ENCODE results near the gene PHOSPHO1.
A peak's percentile ranks its signal among the peaks of the same experiment; 100 is the strongest.

PHOSPHO1 gene

GRCh38 chr17:49241692-49242397, 11.3 kb upstream of the PHOSPHO1 start:
- Histone ChIP-seq H3K4me1 (ENCODE audit: control insufficient read depth, low read depth, low read length) (peaks cover 4% of the 10 kb centered on the region), H3K27me3 (ENCODE audit: control insufficient read depth, insufficient read depth, low read length) (no peaks in the 10 kb centered on the region), H3K9me3 (ENCODE audit: control insufficient read depth, low read depth, low read length) (no peaks in the 10 kb centered on the region), H3K4me3 (ENCODE audit: low read length) (no peak overlapping the region), H3K36me3 (ENCODE audit: control insufficient read depth, low read depth, low read length) (no peaks in the 10 kb centered on the region), H3K27ac (ENCODE audit: low read length) (no peak overlapping the region), H3K9ac (ENCODE audit: low read length) (no peak overlapping the region)

DNA sequence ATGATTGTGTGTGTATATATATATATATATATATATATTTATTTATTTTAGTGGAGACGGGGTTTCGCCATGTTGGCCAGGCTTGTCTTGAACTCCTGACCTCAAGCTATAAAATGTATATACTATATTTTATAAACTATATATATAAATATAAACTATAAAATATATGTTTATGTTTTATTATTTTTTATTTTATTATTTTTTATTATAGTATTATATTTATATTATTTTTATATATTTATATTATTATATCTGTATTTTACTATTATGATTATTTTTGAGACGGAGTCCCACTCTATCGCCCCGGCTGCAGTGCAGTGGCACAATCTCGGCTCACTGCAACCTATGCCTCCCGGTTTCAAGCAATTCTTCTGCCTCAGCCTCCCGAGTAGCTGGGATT, 10.5 kb upstream of the PHOSPHO1 start:
- Histone ChIP-seq H3K9ac (ENCODE audit: low read length) (no peak overlapping the region), H3K4me1 (ENCODE audit: control insufficient read depth, low read depth, low read length) (peaks cover 6% of the 10 kb centered on the region), H3K9me3 (ENCODE audit: control insufficient read depth, low read depth, low read length) (no peaks in the 10 kb centered on the region), H3K4me3 (ENCODE audit: low read length) (no peak overlapping the region), H3K27ac (ENCODE audit: low read length) (no peak overlapping the region), H3K27me3 (ENCODE audit: control insufficient read depth, insufficient read depth, low read length) (no peaks in the 10 kb centered on the region), H3K36me3 (ENCODE audit: control insufficient read depth, low read depth, low read length) (no peaks in the 10 kb centered on the region)

DNA sequence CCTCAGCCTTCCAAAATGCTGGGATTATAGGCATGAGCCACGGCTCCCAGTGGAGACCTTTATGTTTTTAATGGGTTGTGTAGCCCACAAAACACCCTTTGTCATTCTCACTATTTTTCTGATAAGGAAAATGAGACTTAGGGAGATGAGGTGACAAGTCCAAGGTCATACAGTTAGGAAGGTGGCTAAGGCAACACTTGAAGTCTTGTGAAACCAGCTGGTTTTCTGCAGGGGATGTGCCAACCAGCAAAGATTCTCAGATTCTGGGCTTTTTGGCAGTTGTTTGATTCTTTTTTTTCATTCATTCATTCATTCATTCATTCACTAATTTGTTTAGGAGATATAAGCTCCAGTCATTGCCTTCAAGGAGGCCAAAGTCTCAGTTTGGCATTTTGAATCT, 10.0 kb upstream of the PHOSPHO1 start:
- no peak overlapping the region for H3K27ac ChIP-seq (ENCODE audit: low read length)
- no peaks in the 10 kb centered on the region for H3K9me3 ChIP-seq (ENCODE audit: control insufficient read depth, low read depth, low read length)
- H3K27me3 ChIP-seq (ENCODE audit: control insufficient read depth, insufficient read depth, low read length) = no peaks in the 10 kb centered on the region
- H3K36me3 ChIP-seq (ENCODE audit: control insufficient read depth, low read depth, low read length) = no peaks in the 10 kb centered on the region
- H3K4me3 ChIP-seq (ENCODE audit: low read length) = no peak overlapping the region
- no peak overlapping the region for H3K9ac ChIP-seq (ENCODE audit: low read length)
- H3K4me1 ChIP-seq (ENCODE audit: control insufficient read depth, low read depth, low read length) = peaks cover 6% of the 10 kb centered on the region

- no peaks in the 10 kb centered on the region for H3K36me3 ChIP-seq (ENCODE audit: control insufficient read depth, low read depth, low read length)
- H3K9ac ChIP-seq (ENCODE audit: low read length) = no peak overlapping the region
- H3K27ac ChIP-seq (ENCODE audit: low read length) = no peak overlapping the region
- H3K4me1 ChIP-seq (ENCODE audit: control insufficient read depth, low read depth, low read length) = peaks cover 6% of the 10 kb centered on the region
- no peak overlapping the region for H3K4me3 ChIP-seq (ENCODE audit: low read length)
- H3K27me3 ChIP-seq (ENCODE audit: control insufficient read depth, insufficient read depth, low read length) = no peaks in the 10 kb centered on the region
- no peaks in the 10 kb centered on the region for H3K9me3 ChIP-seq (ENCODE audit: control insufficient read depth, low read depth, low read length)
Measured at GRCh38 chr17:49239963-49240362, 9.4 kb upstream of the PHOSPHO1 start.

DNA sequence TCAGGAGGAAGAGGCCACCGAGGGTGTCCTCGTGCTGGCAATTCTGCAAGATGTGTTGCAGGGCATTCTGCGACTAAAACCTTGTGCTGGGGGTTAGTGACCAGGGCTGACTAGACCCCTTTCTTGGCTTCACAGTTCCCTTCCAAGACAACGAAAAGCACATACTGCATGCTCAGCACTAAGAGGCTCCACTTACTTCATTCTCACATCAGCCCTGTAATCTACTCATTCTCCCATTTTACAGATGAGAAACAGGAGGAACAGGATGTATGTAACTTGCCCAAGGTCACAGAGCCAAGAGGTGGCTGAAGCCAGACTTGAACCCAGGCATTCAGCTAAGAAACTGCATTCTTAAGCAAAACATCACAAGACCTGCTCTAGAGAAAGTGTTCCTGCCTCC, 5.3 kb upstream of the PHOSPHO1 start:
- H3K4me1 ChIP-seq (ENCODE audit: control insufficient read depth, low read depth, low read length) = peaks cover 6% of the 10 kb centered on the region
- H3K27ac ChIP-seq (ENCODE audit: low read length) = no peak overlapping the region
- H3K9ac ChIP-seq (ENCODE audit: low read length) = no peak overlapping the region
- H3K36me3 ChIP-seq (ENCODE audit: control insufficient read depth, low read depth, low read length) = no peaks in the 10 kb centered on the region
- peaks cover 12% of the 10 kb centered on the region for H3K27me3 ChIP-seq (ENCODE audit: control insufficient read depth, insufficient read depth, low read length)
- H3K9me3 ChIP-seq (ENCODE audit: control insufficient read depth, low read depth, low read length) = no peaks in the 10 kb centered on the region
- H3K4me3 ChIP-seq (ENCODE audit: low read length) = no peak overlapping the region

DNA sequence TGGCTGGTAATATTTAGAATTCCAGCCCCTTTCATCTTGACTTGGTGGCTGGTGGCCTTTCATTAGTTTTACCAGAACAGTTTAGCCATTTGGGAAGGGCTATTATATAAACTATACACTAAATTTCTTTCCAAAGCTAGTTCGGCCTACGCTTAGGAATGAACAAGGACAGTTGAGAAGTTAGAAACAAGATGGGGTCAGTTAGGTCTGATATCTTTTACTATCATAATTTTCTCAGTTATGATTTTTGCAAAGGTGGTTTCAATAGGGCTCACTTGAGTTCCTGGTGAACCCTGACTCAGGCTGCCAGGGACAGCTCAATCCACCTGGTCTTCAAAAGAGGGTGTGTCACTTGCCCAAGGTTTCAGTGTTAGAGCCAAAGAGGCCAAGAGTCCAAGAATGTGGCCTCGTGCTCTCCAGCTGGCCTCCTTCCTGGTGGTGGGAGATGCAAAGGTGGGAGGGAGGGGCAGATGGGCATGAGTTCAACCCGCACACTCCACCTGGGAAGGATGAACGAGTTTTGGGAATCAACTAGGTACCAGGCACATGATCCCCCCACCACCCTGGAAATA, 4.0 kb upstream of the PHOSPHO1 start:
- Histone ChIP-seq H3K9ac (ENCODE audit: low read length) (no peak overlapping the region), H3K36me3 (ENCODE audit: control insufficient read depth, low read depth, low read length) (no peaks in the 10 kb centered on the region), H3K9me3 (ENCODE audit: control insufficient read depth, low read depth, low read length) (no peaks in the 10 kb centered on the region), H3K27ac (ENCODE audit: low read length) (no peak overlapping the region), H3K27me3 (ENCODE audit: control insufficient read depth, insufficient read depth, low read length) (peaks cover 23% of the 10 kb centered on the region), H3K4me1 (ENCODE audit: control insufficient read depth, low read depth, low read length) (peaks cover 6% of the 10 kb centered on the region), H3K4me3 (ENCODE audit: low read length) (no peak overlapping the region)

GRCh38 chr17:49231563-49231894, 942 bp upstream of the PHOSPHO1 start:
- Histone ChIP-seq H3K27me3 (ENCODE audit: control insufficient read depth, insufficient read depth, low read length) (peaks cover 53% of the 10 kb centered on the region), H3K4me1 (ENCODE audit: control insufficient read depth, low read depth, low read length) (no peaks in the 10 kb centered on the region), H3K4me3 (ENCODE audit: low read length) (no peak overlapping the region), H3K9ac (ENCODE audit: low read length) (no peak overlapping the region), H3K9me3 (ENCODE audit: control insufficient read depth, low read depth, low read length) (no peaks in the 10 kb centered on the region), H3K27ac (ENCODE audit: low read length) (no peak overlapping the region), H3K36me3 (ENCODE audit: control insufficient read depth, low read depth, low read length) (no peaks in the 10 kb centered on the region)

DNA sequence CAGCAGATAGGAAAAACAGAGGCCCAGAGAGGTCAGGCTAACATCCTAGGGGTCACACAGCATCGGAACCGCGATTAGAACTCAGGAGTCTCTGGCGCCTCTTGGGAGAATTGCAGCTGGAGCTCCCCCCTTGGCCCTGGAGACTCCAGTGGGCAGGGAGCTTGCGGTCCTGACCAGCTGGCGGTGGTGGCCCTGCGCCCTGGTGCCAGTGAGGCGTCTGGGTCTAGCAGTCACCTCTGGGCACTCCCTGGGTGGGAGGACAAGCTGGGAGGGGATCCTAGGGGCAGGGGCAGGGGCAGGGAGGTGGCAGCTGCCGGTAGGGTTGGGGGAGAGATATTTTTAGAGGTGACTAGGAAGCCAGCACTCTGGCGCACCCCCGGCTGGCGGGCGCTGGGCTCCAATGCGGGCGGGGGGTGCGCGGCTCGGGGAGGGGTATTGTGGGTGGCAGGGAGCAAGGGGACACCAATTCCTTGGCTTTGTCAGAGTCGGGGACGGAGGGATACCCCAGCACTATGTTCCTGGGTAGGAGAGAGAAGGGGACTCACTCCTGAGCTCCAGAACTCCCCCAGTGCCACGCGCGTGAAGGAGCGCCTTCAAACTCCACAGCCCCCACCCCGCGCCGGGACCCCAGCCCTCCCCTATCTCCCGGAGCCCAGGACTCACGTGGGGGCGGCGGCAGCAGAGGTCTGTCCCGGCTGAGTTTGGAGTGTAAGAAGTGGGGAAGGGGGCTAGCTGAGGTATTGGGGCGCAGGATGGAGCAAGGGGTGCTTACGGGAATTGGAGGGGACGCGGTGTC, 584 bp downstream of the PHOSPHO1 start:
- H3K9me3 ChIP-seq (ENCODE audit: control insufficient read depth, low read depth, low read length) = no peaks in the 10 kb centered on the region
- H3K4me1 ChIP-seq (ENCODE audit: control insufficient read depth, low read depth, low read length) = no peaks in the 10 kb centered on the region
- H3K9ac ChIP-seq (ENCODE audit: low read length) = no peak overlapping the region
- H3K36me3 ChIP-seq (ENCODE audit: control insufficient read depth, low read depth, low read length) = no peaks in the 10 kb centered on the region
- no peak overlapping the region for H3K27ac ChIP-seq (ENCODE audit: low read length)
- H3K27me3 ChIP-seq (ENCODE audit: control insufficient read depth, insufficient read depth, low read length) = peaks cover 69% of the 10 kb centered on the region
- H3K4me3 ChIP-seq (ENCODE audit: low read length) = peak overlapping the region; percentile 87

- Histone ChIP-seq H3K27me3 (ENCODE audit: control insufficient read depth, insufficient read depth, low read length) (peaks cover 76% of the 10 kb centered on the region), H3K27ac (ENCODE audit: low read length) (no peak overlapping the region), H3K4me3 (ENCODE audit: low read length) (peak overlapping the region; percentile 87), H3K4me1 (ENCODE audit: control insufficient read depth, low read depth, low read length) (no peaks in the 10 kb centered on the region), H3K36me3 (ENCODE audit: control insufficient read depth, low read depth, low read length) (no peaks in the 10 kb centered on the region), H3K9ac (ENCODE audit: low read length) (no peak overlapping the region), H3K9me3 (ENCODE audit: control insufficient read depth, low read depth, low read length) (no peaks in the 10 kb centered on the region)
Measured at GRCh38 chr17:49229076-49229804, 1.3 kb downstream of the PHOSPHO1 start.

DNA sequence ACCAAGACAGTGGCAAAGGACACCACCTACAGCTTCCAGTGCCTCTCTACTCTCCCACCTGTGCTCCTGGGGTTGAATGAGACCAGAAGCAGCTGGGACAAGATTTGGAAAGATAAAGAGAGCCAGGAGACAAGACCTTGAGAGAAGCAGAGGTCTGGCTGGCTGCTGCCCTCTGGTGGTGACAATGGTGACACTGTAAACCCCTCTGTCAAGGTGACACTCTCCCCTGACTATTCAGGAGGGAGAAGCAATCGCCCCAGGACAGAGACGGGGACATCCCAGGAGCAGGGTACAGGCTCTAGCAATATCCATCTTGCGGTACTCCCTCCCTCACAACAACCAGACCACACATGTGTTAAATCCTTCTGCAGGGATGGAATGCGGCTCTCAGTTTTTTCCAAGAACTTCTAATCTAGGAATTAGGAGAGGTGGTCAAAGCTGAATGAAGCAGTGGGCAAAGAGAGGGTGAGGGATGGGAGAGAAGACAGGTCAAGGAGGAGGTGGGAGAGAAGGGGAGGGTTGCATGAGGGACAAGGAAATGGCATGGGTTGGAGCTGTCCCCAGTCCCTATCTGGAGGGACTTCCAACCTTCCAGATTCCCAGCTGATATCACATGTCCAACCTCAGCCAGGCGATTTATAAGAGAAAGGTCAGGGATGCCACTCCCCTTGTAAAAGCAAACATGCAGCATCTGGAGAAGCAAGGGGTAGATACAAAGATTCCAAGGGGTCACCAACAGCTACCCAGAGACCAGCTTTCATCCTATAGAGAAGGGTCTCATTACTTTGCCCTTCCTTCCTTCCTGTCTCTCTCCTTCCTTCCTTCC, 2.9 kb downstream of the PHOSPHO1 start:
- Histone ChIP-seq H3K4me1 (ENCODE audit: control insufficient read depth, low read depth, low read length) (peaks cover 5% of the 10 kb centered on the region), H3K4me3 (ENCODE audit: low read length) (no peak overlapping the region), H3K27ac (ENCODE audit: low read length) (no peak overlapping the region), H3K9me3 (ENCODE audit: control insufficient read depth, low read depth, low read length) (no peaks in the 10 kb centered on the region), H3K9ac (ENCODE audit: low read length) (no peak overlapping the region), H3K36me3 (ENCODE audit: control insufficient read depth, low read depth, low read length) (no peaks in the 10 kb centered on the region), H3K27me3 (ENCODE audit: control insufficient read depth, insufficient read depth, low read length) (peaks cover 92% of the 10 kb centered on the region)

Data from iPS-18a (cell line).